ENCODE results near the gene SLC4A3. TPM values are rescaled to one million over a fixed set of nuclear protein-coding genes. Genes with fewer than 3 reads are reported as not detected.

Gene SLC4A3
- total RNA-seq, 4 donors from 2014 or later = 5.2 to 15.8 (median 8.6) TPM

GRCh38 chr2:219612577-219613286 lies 14.7 kb upstream of the SLC4A3 start:
- TF ChIP-seq CTCF (IDR thresholded peaks at IDR 0.05) = no peak
- DNase-seq (ENCODE audit: low spot score) = no peak
- no peak for ATAC-seq (ENCODE audit: low FRiP score)

- no peak for DNase-seq (ENCODE audit: low spot score)
- TF ChIP-seq CTCF (IDR thresholded peaks at IDR 0.05) = no peak
- ATAC-seq (ENCODE audit: low FRiP score) = no peak
Observed at GRCh38 chr2:219613461-219614070, 13.9 kb upstream of the SLC4A3 start.

- TF ChIP-seq CTCF (IDR thresholded peaks at IDR 0.05) = no peak
- no peak for DNase-seq (ENCODE audit: low spot score)
Observed at GRCh38 chr2:219614076-219614860, 13.2 kb upstream of the SLC4A3 start.

GRCh38 chr2:219615036-219615435 lies 12.4 kb upstream of the SLC4A3 start:
- DNase-seq (ENCODE audit: low spot score) (no peak), ATAC-seq (ENCODE audit: low FRiP score) (no peak)
- TF ChIP-seq CTCF (IDR thresholded peaks at IDR 0.05) = no peak

More at GRCh38 chr2:219614076-219614860, 13.2 kb upstream of the SLC4A3 start:
- no peak for ATAC-seq (ENCODE audit: low FRiP score)

- no peak for TF ChIP-seq CTCF (IDR thresholded peaks at IDR 0.05)
- ATAC-seq (ENCODE audit: low FRiP score) (no peak), DNase-seq (ENCODE audit: low spot score) (no peak)
Observed at GRCh38 chr2:219615894-219616293, 11.5 kb upstream of the SLC4A3 start.

GRCh38 chr2:219616550-219616949 lies 10.9 kb upstream of the SLC4A3 start:
- DNase-seq (ENCODE audit: low spot score) = no peak
- TF ChIP-seq CTCF (IDR thresholded peaks at IDR 0.05) = no peak
- ATAC-seq (ENCODE audit: low FRiP score) = no peak
